Stomach (tissue), 4 donors: ENCODE results near the gene VMP1.

Source experiments
- CTCF ChIP-seq, 7 experiments: fragments of 450-650 bp in 4 of 7; fragments of 200-600 bp in 3 of 7; sonication (generic) in 3 of 7; IDR thresholded peaks; one replicate each; pipeline ENCODE4 v1.5.1; 2016 to 2019; ENCODE audit warnings: antibody characterized with exemption in 7 of 7, control low read depth in 2 of 7, mild to moderate bottlenecking in 1 of 7
- EP300 ChIP-seq: sonication (generic); formaldehyde crosslinking; IDR thresholded peaks from one replicate; pipeline ENCODE4 v1.6.1; 2017; ENCODE audit warnings: antibody characterized with exemption
- POLR2A ChIP-seq, 4 donors: fragments of 450-650 bp; IDR thresholded peaks; one replicate each; pipeline ENCODE4 v1.6.1; 2016; ENCODE audit warnings: antibody characterized with exemption in 4 of 4, control low read depth in 2 of 4, mild to moderate bottlenecking in 1 of 4, moderate library complexity in 1 of 4

- TF ChIP-seq CTCF (IDR thresholded peaks at IDR 0.05) (no peak), EP300 (no peak), POLR2A (IDR thresholded peaks at IDR 0.05) (no peak)
These were observed 56.9 kb downstream of the VMP1 start for GRCh38 chr17:59764292-59764741.
